Measurements from ENCODE around the gene BTAF1.

BTAF1 gene

GRCh38 chr10:91908337-91909116, 15.0 kb upstream of the BTAF1 start:
- H3K4me3 ChIP-seq (ENCODE audit: extremely low read depth, insufficient read depth, low read length, poor library complexity, severe bottlenecking), result peak overlapping the region; percentile 68
- H3K36me3 ChIP-seq (ENCODE audit: control insufficient read depth, insufficient read depth, low read length), result peaks cover 24% of the 10 kb centered on the region
- H3K27ac ChIP-seq (ENCODE audit: low read depth, low read length, severe bottlenecking), result peak overlapping the region; percentile 51
- H3K9me3 ChIP-seq (ENCODE audit: control insufficient read depth, low read length), result no peaks in the 10 kb centered on the region
- H3K4me1 ChIP-seq (ENCODE audit: control insufficient read depth, insufficient read depth, low read length, poor library complexity, severe bottlenecking), result peaks cover 5% of the 10 kb centered on the region
- 0 to 1% methylated on average over 77 to 89 of the region's 93 CpGs for WGBS, 2 experiments (ENCODE audit: insufficient coverage in 2 of 2)

- peaks cover 24% of the 10 kb centered on the region for H3K36me3 ChIP-seq (ENCODE audit: control insufficient read depth, insufficient read depth, low read length)
- H3K9me3 ChIP-seq (ENCODE audit: control insufficient read depth, low read length), result no peaks in the 10 kb centered on the region
- peaks cover 5% of the 10 kb centered on the region for H3K4me1 ChIP-seq (ENCODE audit: control insufficient read depth, insufficient read depth, low read length, poor library complexity, severe bottlenecking)
- H3K27ac ChIP-seq (ENCODE audit: low read depth, low read length, severe bottlenecking), result peak within 1 kb of the TSS; percentile 51
- peak within 1 kb of the TSS; percentile 68 for H3K4me3 ChIP-seq (ENCODE audit: extremely low read depth, insufficient read depth, low read length, poor library complexity, severe bottlenecking)
- WGBS, 2 experiments (ENCODE audit: insufficient coverage in 2 of 2), result 0 to 1% methylated on average over 7 to 10 of the region's 19 CpGs
These were observed 14.4 kb upstream of the BTAF1 start, which contains the start of gene FGFBP3 for GRCh38 chr10:91909117-91909677. TSS of gene FGFBP3 (minus strand) at chr10:91909486. CDS start at chr10:91908969, 517 bp downstream.

GRCh38 chr10:91910467-91910866, 13.1 kb upstream of the BTAF1 start:
- no peaks in the 10 kb centered on the region for H3K9me3 ChIP-seq (ENCODE audit: control insufficient read depth, low read length)
- H3K4me3 ChIP-seq (ENCODE audit: extremely low read depth, insufficient read depth, low read length, poor library complexity, severe bottlenecking), result no peak overlapping the region
- H3K36me3 ChIP-seq (ENCODE audit: control insufficient read depth, insufficient read depth, low read length), result peaks cover 17% of the 10 kb centered on the region
- H3K4me1 ChIP-seq (ENCODE audit: control insufficient read depth, insufficient read depth, low read length, poor library complexity, severe bottlenecking), result peaks cover 5% of the 10 kb centered on the region
- no peak overlapping the region for H3K27ac ChIP-seq (ENCODE audit: low read depth, low read length, severe bottlenecking)
- 85 to 100% methylated on average over 1 to 3 of the region's 4 CpGs for WGBS, 2 experiments (ENCODE audit: insufficient coverage in 2 of 2)

GRCh38 chr10:91919651-91920050, 3.9 kb upstream of the BTAF1 start:
- no peaks in the 10 kb centered on the region for H3K4me1 ChIP-seq (ENCODE audit: control insufficient read depth, insufficient read depth, low read length, poor library complexity, severe bottlenecking)
- no peak overlapping the region for H3K27ac ChIP-seq (ENCODE audit: low read depth, low read length, severe bottlenecking)
- no peaks in the 10 kb centered on the region for H3K9me3 ChIP-seq (ENCODE audit: control insufficient read depth, low read length)
- H3K4me3 ChIP-seq (ENCODE audit: extremely low read depth, insufficient read depth, low read length, poor library complexity, severe bottlenecking), result no peak overlapping the region
- WGBS, 2 experiments (ENCODE audit: insufficient coverage in 2 of 2), result no CpG with 5 or more reads among the region's 1 CpG
- H3K36me3 ChIP-seq (ENCODE audit: control insufficient read depth, insufficient read depth, low read length), result no peaks in the 10 kb centered on the region

GRCh38 chr10:91924212-91925021, 847 bp downstream of the BTAF1 start:
- no peaks in the 10 kb centered on the region for H3K4me1 ChIP-seq (ENCODE audit: control insufficient read depth, insufficient read depth, low read length, poor library complexity, severe bottlenecking)
- peak overlapping the region; percentile 88 for H3K4me3 ChIP-seq (ENCODE audit: extremely low read depth, insufficient read depth, low read length, poor library complexity, severe bottlenecking)
- no peaks in the 10 kb centered on the region for H3K9me3 ChIP-seq (ENCODE audit: control insufficient read depth, low read length)
- H3K36me3 ChIP-seq (ENCODE audit: control insufficient read depth, insufficient read depth, low read length), result peaks cover 23% of the 10 kb centered on the region
- H3K27ac ChIP-seq (ENCODE audit: low read depth, low read length, severe bottlenecking), result peak overlapping the region; percentile 92
- WGBS, 2 experiments (ENCODE audit: insufficient coverage in 2 of 2), result 0 to 9% methylated on average over 8 to 9 of the region's 21 CpGs

- Histone ChIP-seq H3K4me1 (ENCODE audit: control insufficient read depth, insufficient read depth, low read length, poor library complexity, severe bottlenecking) (no peaks in the 10 kb centered on the region), H3K27ac (ENCODE audit: low read depth, low read length, severe bottlenecking) (no peak overlapping the region), H3K36me3 (ENCODE audit: control insufficient read depth, insufficient read depth, low read length) (peaks cover 23% of the 10 kb centered on the region), H3K9me3 (ENCODE audit: control insufficient read depth, low read length) (no peaks in the 10 kb centered on the region), H3K4me3 (ENCODE audit: extremely low read depth, insufficient read depth, low read length, poor library complexity, severe bottlenecking) (peak overlapping the region; percentile 88)
- WGBS, 2 experiments (ENCODE audit: insufficient coverage in 2 of 2), result no CpG with 5 or more reads among the region's 2 CpGs
These were observed 1.4 kb downstream of the BTAF1 start for GRCh38 chr10:91925022-91925320.

GRCh38 chr10:91930939-91931338, 7.4 kb downstream of the BTAF1 start:
- Histone ChIP-seq H3K36me3 (ENCODE audit: control insufficient read depth, insufficient read depth, low read length) (peaks cover 61% of the 10 kb centered on the region), H3K9me3 (ENCODE audit: control insufficient read depth, low read length) (no peaks in the 10 kb centered on the region), H3K4me3 (ENCODE audit: extremely low read depth, insufficient read depth, low read length, poor library complexity, severe bottlenecking) (no peak overlapping the region), H3K4me1 (ENCODE audit: control insufficient read depth, insufficient read depth, low read length, poor library complexity, severe bottlenecking) (no peaks in the 10 kb centered on the region), H3K27ac (ENCODE audit: low read depth, low read length, severe bottlenecking) (no peak overlapping the region)
- WGBS, 2 experiments (ENCODE audit: insufficient coverage in 2 of 2), result no CpG with 5 or more reads among the region's 3 CpGs

- Histone ChIP-seq H3K9me3 (ENCODE audit: control insufficient read depth, low read length) (no peaks in the 10 kb centered on the region), H3K36me3 (ENCODE audit: control insufficient read depth, insufficient read depth, low read length) (peaks cover 61% of the 10 kb centered on the region), H3K4me1 (ENCODE audit: control insufficient read depth, insufficient read depth, low read length, poor library complexity, severe bottlenecking) (no peaks in the 10 kb centered on the region), H3K4me3 (ENCODE audit: extremely low read depth, insufficient read depth, low read length, poor library complexity, severe bottlenecking) (no peak overlapping the region), H3K27ac (ENCODE audit: low read depth, low read length, severe bottlenecking) (no peak overlapping the region)
- WGBS, 2 experiments (ENCODE audit: insufficient coverage in 2 of 2), result 81 to 97% methylated on average over 2 to 3 of the region's 3 CpGs
These were observed 8.1 kb downstream of the BTAF1 start for GRCh38 chr10:91931526-91932190.

- H3K27ac ChIP-seq (ENCODE audit: low read depth, low read length, severe bottlenecking), result no peak overlapping the region
- no peak overlapping the region for H3K4me3 ChIP-seq (ENCODE audit: extremely low read depth, insufficient read depth, low read length, poor library complexity, severe bottlenecking)
- WGBS, 2 experiments (ENCODE audit: insufficient coverage in 2 of 2), result 100% methylated on average over 1 of the region's 1 CpG; no CpG with 5 or more reads in 1 of the 2 experiments
- no peaks in the 10 kb centered on the region for H3K4me1 ChIP-seq (ENCODE audit: control insufficient read depth, insufficient read depth, low read length, poor library complexity, severe bottlenecking)
- no peaks in the 10 kb centered on the region for H3K9me3 ChIP-seq (ENCODE audit: control insufficient read depth, low read length)
- H3K36me3 ChIP-seq (ENCODE audit: control insufficient read depth, insufficient read depth, low read length), result peaks cover 61% of the 10 kb centered on the region
These were observed 9.2 kb downstream of the BTAF1 start for GRCh38 chr10:91932737-91933136.

- H3K4me3 ChIP-seq (ENCODE audit: extremely low read depth, insufficient read depth, low read length, poor library complexity, severe bottlenecking), result no peak overlapping the region
- WGBS, 2 experiments (ENCODE audit: insufficient coverage in 2 of 2), result 100% methylated on average over 1 of the region's 2 CpGs; no CpG with 5 or more reads in 1 of the 2 experiments
- peaks cover 60% of the 10 kb centered on the region for H3K36me3 ChIP-seq (ENCODE audit: control insufficient read depth, insufficient read depth, low read length)
- no peaks in the 10 kb centered on the region for H3K4me1 ChIP-seq (ENCODE audit: control insufficient read depth, insufficient read depth, low read length, poor library complexity, severe bottlenecking)
- no peak overlapping the region for H3K27ac ChIP-seq (ENCODE audit: low read depth, low read length, severe bottlenecking)
- no peaks in the 10 kb centered on the region for H3K9me3 ChIP-seq (ENCODE audit: control insufficient read depth, low read length)
These were observed 12.3 kb downstream of the BTAF1 start for GRCh38 chr10:91935886-91936285.
